Stimulated activated naive CD4-positive, alpha-beta T cell (primary cell): ENCODE results near the gene XAB2.
"Not testable (repeated sequence)": the region's sequence is repeated elsewhere in the genome, so short reads cannot be mapped to it uniquely, and the experiment has no call there.

Experiments
- DNase-seq, 6 experiments: peaks; one replicate each; lab custom pipeline; 2025; lab: John Stamatoyannopoulos, UW

XAB2 gene

GRCh38 chr19:7577422-7577821 is 51.9 kb downstream of the XAB2 start:
- DNase-seq, result not testable (repeated sequence)

GRCh38 chr19:7575434-7576040 is 53.8 kb downstream of the XAB2 start:
- no peak for DNase-seq

GRCh38 chr19:7570761-7571160 is 58.6 kb downstream of the XAB2 start:
- no peak for DNase-seq
